Measurements from ENCODE around the gene C9.
"Not testable (repeated sequence)": the region's sequence is repeated elsewhere in the genome, so short reads cannot be mapped to it uniquely, and the experiment has no call there.

Gene C9

GRCh38 chr5:39370555-39371366 is 6.5 kb upstream of the C9 start:
- no peak for DNase-seq

GRCh38 chr5:39369123-39369815 is 5.0 kb upstream of the C9 start:
- no peak for DNase-seq

- DNase-seq: no peak
Measured at GRCh38 chr5:39368116-39368515, 3.8 kb upstream of the C9 start.

- no peak for DNase-seq
Measured at GRCh38 chr5:39367711-39368110, 3.4 kb upstream of the C9 start.

- DNase-seq: no peak
Measured at GRCh38 chr5:39363217-39363616, 1.1 kb downstream of the C9 start.

- no peak for DNase-seq
Measured at GRCh38 chr5:39362646-39363045, 1.6 kb downstream of the C9 start.

- no peak for DNase-seq
Measured at GRCh38 chr5:39361306-39361705, 3.0 kb downstream of the C9 start.

GRCh38 chr5:39360471-39361111 is 3.7 kb downstream of the C9 start:
- no peak for DNase-seq

GRCh38 chr5:39356263-39356662 is 8.0 kb downstream of the C9 start:
- DNase-seq: no peak

- no peak for DNase-seq
Measured at GRCh38 chr5:39355324-39355723, 9.0 kb downstream of the C9 start.

GRCh38 chr5:39353717-39354399 is 10.4 kb downstream of the C9 start:
- no peak for DNase-seq

GRCh38 chr5:39352951-39353350 is 11.3 kb downstream of the C9 start:
- no peak for DNase-seq

- DNase-seq: no peak
Measured at GRCh38 chr5:39352170-39352569, 12.1 kb downstream of the C9 start.

GRCh38 chr5:39349484-39349883 is 14.8 kb downstream of the C9 start:
- DNase-seq: no peak

- no peak for DNase-seq
Measured at GRCh38 chr5:39342460-39342859, 21.8 kb downstream of the C9 start.

- no peak for DNase-seq
Measured at GRCh38 chr5:39341896-39342295, 22.4 kb downstream of the C9 start.

- no peak for DNase-seq
Measured at GRCh38 chr5:39340506-39340905, 23.8 kb downstream of the C9 start.

GRCh38 chr5:39337252-39337915 is 26.9 kb downstream of the C9 start:
- no peak for DNase-seq

- DNase-seq: not testable (repeated sequence)
Measured at GRCh38 chr5:39334296-39334695, 30.0 kb downstream of the C9 start.

GRCh38 chr5:39333104-39333503 is 31.2 kb downstream of the C9 start:
- no peak for DNase-seq

GRCh38 chr5:39331861-39332381 is 32.4 kb downstream of the C9 start:
- DNase-seq: no peak

- DNase-seq: no peak
Measured at GRCh38 chr5:39328731-39329130, 35.6 kb downstream of the C9 start.

GRCh38 chr5:39323542-39323941 is 40.8 kb downstream of the C9 start:
- no peak for DNase-seq
